Astrocyte (in vitro differentiated cells and primary cell): ENCODE measurements around the gene RALGDS. TPM values are rescaled to one million over a fixed set of nuclear protein-coding genes. Genes with fewer than 3 reads are reported as not detected.

Experiments used
- DNase-seq: peaks from one replicate; pipeline ENCODE4 v3.0.0-alpha.2; 2010; ENCODE audit warnings: low read depth
- FAIRE-seq: peaks from 2 replicates; lab custom pipeline; 2011; peaks lifted over from hg19 to GRCh38; lab: Jason Lieb, UNC
- H2AFZ ChIP-seq: 2 replicates; pipeline ENCODE4 v1.6.0; 2012; ENCODE audit warnings: low read depth, low read length, inconsistent platforms
- H3K27ac ChIP-seq: 2 replicates; pipeline ENCODE4 v1.5.1; 2011; ENCODE audit warnings: low read depth, low read length, inconsistent platforms
- H3K27me3 ChIP-seq: 2 replicates; pipeline ENCODE4 v1.6.0; 2011; ENCODE audit warnings: low read length, inconsistent platforms; ENCODE audit not compliant: insufficient read depth
- H3K36me3 ChIP-seq: 2 replicates; pipeline ENCODE4 v1.5.1; 2011; ENCODE audit warnings: low read length, inconsistent platforms; ENCODE audit not compliant: insufficient read depth
- H3K4me1 ChIP-seq: 2 replicates; pipeline ENCODE4 v1.5.1; 2011; ENCODE audit warnings: low read length, inconsistent platforms; ENCODE audit not compliant: insufficient read depth
- H3K4me2 ChIP-seq: 2 replicates; pipeline ENCODE4 v1.6.0; 2012; ENCODE audit warnings: low read length, inconsistent platforms
- H3K4me3 ChIP-seq: 2 replicates; pipeline ENCODE4 v1.5.1; 2011; ENCODE audit warnings: low read depth, mild to moderate bottlenecking, low read length, inconsistent platforms; ENCODE audit not compliant: insufficient read depth
- H3K79me2 ChIP-seq: 2 replicates; pipeline ENCODE4 v1.6.0; 2012; ENCODE audit warnings: mild to moderate bottlenecking, low read length, inconsistent platforms; ENCODE audit not compliant: insufficient read depth
- H3K9ac ChIP-seq: 2 replicates; pipeline ENCODE4 v1.6.0; 2012; ENCODE audit warnings: mild to moderate bottlenecking, low read length, inconsistent platforms
- H3K9me3 ChIP-seq: 2 replicates; pipeline ENCODE4 v1.5.1; 2012; ENCODE audit warnings: low read depth, mild to moderate bottlenecking, low read length, inconsistent platforms; ENCODE audit not compliant: insufficient read depth
- H4K20me1 ChIP-seq: 2 replicates; pipeline ENCODE4 v1.6.0; 2012; ENCODE audit warnings: low read length, inconsistent platforms; ENCODE audit not compliant: insufficient read depth
- H3K27ac Mint-ChIP-seq: one replicate; pipeline ENCODE4 v1.8.0; 2021; ENCODE audit warnings: mild to moderate bottlenecking, mixed read lengths; ENCODE audit not compliant: unreplicated experiment
- H3K27me3 Mint-ChIP-seq: one replicate; pipeline ENCODE4 v1.8.0; 2021; ENCODE audit warnings: low read depth, mixed read lengths; ENCODE audit not compliant: unreplicated experiment
- H3K36me3 Mint-ChIP-seq: one replicate; pipeline ENCODE4 v1.8.0; 2021; ENCODE audit warnings: low read depth, mixed read lengths; ENCODE audit not compliant: unreplicated experiment
- H3K4me1 Mint-ChIP-seq: one replicate; pipeline ENCODE4 v1.8.0; 2021; ENCODE audit warnings: low read depth, mixed read lengths; ENCODE audit not compliant: unreplicated experiment
- H3K4me3 Mint-ChIP-seq: one replicate; pipeline ENCODE4 v1.8.0; 2021; ENCODE audit warnings: mild to moderate bottlenecking, moderate library complexity, mixed read lengths; ENCODE audit not compliant: unreplicated experiment
- H3K9me3 Mint-ChIP-seq: one replicate; pipeline ENCODE4 v1.8.0; 2021; ENCODE audit warnings: mild to moderate bottlenecking, mixed read lengths; ENCODE audit not compliant: unreplicated experiment
- CTCF ChIP-seq: IDR thresholded peaks from 2 replicates; pipeline ENCODE4 v1.5.1; 2011; ENCODE audit warnings: low read depth, mild to moderate bottlenecking, inconsistent platforms, low read length, moderate library complexity; ENCODE audit not compliant: insufficient read depth
- EZH2 ChIP-seq: IDR thresholded peaks from 2 replicates; pipeline ENCODE4 v1.6.1; 2012; ENCODE audit warnings: mild to moderate bottlenecking, low read length, inconsistent platforms; ENCODE audit not compliant: insufficient read depth
- total RNA-seq: library from RNA; stranded (reverse); gene quantifications from 2 replicates; pipeline ENCODE4 v1.2.1, GENCODE V29; 2021

RALGDS gene
- total RNA-seq, 1 donor from 2014 or later: 46.6 TPM

GRCh38 chr9:133119103-133119845 lies 1.8 kb downstream of the RALGDS start:
- no peaks in the 10 kb centered on the region for H3K9me3 Mint-ChIP-seq
- H3K4me3 Mint-ChIP-seq: peak overlapping the region; percentile 86
- H3K9ac ChIP-seq: peak overlapping the region; percentile 76
- H3K4me2 ChIP-seq: peak overlapping the region; percentile 94
- DNase-seq (no peak), FAIRE-seq (no peak)
- H3K27ac ChIP-seq: no peak overlapping the region
- H3K36me3 ChIP-seq: no peaks in the 10 kb centered on the region
- H3K27me3 ChIP-seq: no peaks in the 10 kb centered on the region
- H2AFZ ChIP-seq: no peak overlapping the region
- peak overlapping the region; percentile 41 for H3K4me3 ChIP-seq
- peaks cover 31% of the 10 kb centered on the region for H3K4me1 Mint-ChIP-seq
- no peaks in the 10 kb centered on the region for H3K27me3 Mint-ChIP-seq
- peaks cover 56% of the 10 kb centered on the region for H3K79me2 ChIP-seq
- H3K9me3 ChIP-seq: no peaks in the 10 kb centered on the region
- H3K27ac Mint-ChIP-seq: no peak overlapping the region
- H3K36me3 Mint-ChIP-seq: peaks cover 4% of the 10 kb centered on the region
- peaks cover 76% of the 10 kb centered on the region for H4K20me1 ChIP-seq
- TF ChIP-seq EZH2 (no peak), CTCF (no peak)
- H3K4me1 ChIP-seq: peaks cover 57% of the 10 kb centered on the region

- peak overlapping the region; percentile 94 for H3K4me2 ChIP-seq
- H3K4me3 ChIP-seq: no peak overlapping the region
- H3K9ac ChIP-seq: no peak overlapping the region
- no peaks in the 10 kb centered on the region for H3K27me3 ChIP-seq
- no peaks in the 10 kb centered on the region for H3K9me3 Mint-ChIP-seq
- H4K20me1 ChIP-seq: peaks cover 74% of the 10 kb centered on the region
- H3K27ac Mint-ChIP-seq: no peak overlapping the region
- no peak for TF ChIP-seq EZH2
- TF ChIP-seq CTCF: no peak
- H3K79me2 ChIP-seq: peaks cover 56% of the 10 kb centered on the region
- H2AFZ ChIP-seq: no peak overlapping the region
- peaks cover 4% of the 10 kb centered on the region for H3K36me3 Mint-ChIP-seq
- peaks cover 32% of the 10 kb centered on the region for H3K4me1 Mint-ChIP-seq
- H3K4me3 Mint-ChIP-seq: peak overlapping the region; percentile 73
- H3K36me3 ChIP-seq: no peaks in the 10 kb centered on the region
- no peaks in the 10 kb centered on the region for H3K9me3 ChIP-seq
- DNase-seq (no peak), FAIRE-seq (no peak)
- H3K4me1 ChIP-seq: peaks cover 60% of the 10 kb centered on the region
- no peak overlapping the region for H3K27ac ChIP-seq
- H3K27me3 Mint-ChIP-seq: no peaks in the 10 kb centered on the region
Observed at GRCh38 chr9:133118568-133118967, 2.5 kb downstream of the RALGDS start.

GRCh38 chr9:133118179-133118520 lies 2.9 kb downstream of the RALGDS start:
- H3K4me1 Mint-ChIP-seq: peaks cover 32% of the 10 kb centered on the region

More at GRCh38 chr9:133118179-133118520, 2.9 kb downstream of the RALGDS start:
- H3K27ac Mint-ChIP-seq: no peak overlapping the region
- peaks cover 60% of the 10 kb centered on the region for H3K4me1 ChIP-seq
- DNase-seq (no peak), FAIRE-seq (no peak)
- no peak overlapping the region for H3K4me3 Mint-ChIP-seq
- no peak overlapping the region for H3K4me2 ChIP-seq
- H3K27me3 Mint-ChIP-seq: no peaks in the 10 kb centered on the region
- no peaks in the 10 kb centered on the region for H3K27me3 ChIP-seq
- TF ChIP-seq CTCF (no peak), EZH2 (no peak)
- H3K79me2 ChIP-seq: peaks cover 56% of the 10 kb centered on the region
- no peak overlapping the region for H3K9ac ChIP-seq
- no peaks in the 10 kb centered on the region for H3K36me3 ChIP-seq
- peaks cover 4% of the 10 kb centered on the region for H3K36me3 Mint-ChIP-seq
- no peaks in the 10 kb centered on the region for H3K9me3 ChIP-seq
- peaks cover 74% of the 10 kb centered on the region for H4K20me1 ChIP-seq
- H3K9me3 Mint-ChIP-seq: no peaks in the 10 kb centered on the region
- no peak overlapping the region for H3K27ac ChIP-seq
- H3K4me3 ChIP-seq: no peak overlapping the region
- H2AFZ ChIP-seq: no peak overlapping the region
